Endothelial cell of umbilical vein (primary cell): ENCODE measurements around the gene CNTLN. TPM values are rescaled to one million over a fixed set of nuclear protein-coding genes. Genes with fewer than 3 reads are reported as not detected.

Experiments
- BruUV-seq: library from RNA; stranded (reverse); fragments of 400-500 nt; replicated peaks from 2 replicates; lab custom pipeline; 2021; lab: Mats Ljungman, UMichigan
- CTCF ChIA-PET: fragments of 300-600, 350-600 bp; sonication (Branson Sonifier 250); formaldehyde crosslinking; loops from one replicate; lab custom pipeline; 2021; ENCODE audit warnings: antibody characterized with exemption, inconsistent platforms; lab: Charles Lee
- POLR2A ChIA-PET: fragments of 300-600, 350-600 bp; sonication (Branson Sonifier 250); formaldehyde crosslinking; loops from one replicate; lab custom pipeline; 2021; ENCODE audit warnings: antibody characterized with exemption, inconsistent platforms; lab: Charles Lee
- DNase-seq: peaks from one replicate; pipeline ENCODE4 v3.0.0-alpha.2; 2011; ENCODE audit warnings: low read depth, low spot score
- FAIRE-seq: peaks from 2 replicates; lab custom pipeline; 2011; peaks lifted over from hg19 to GRCh38; lab: Jason Lieb, UNC
- H2AFZ ChIP-seq: 2 replicates; pipeline ENCODE4 v1.6.0; 2012; ENCODE audit warnings: low read depth, low read length, control low read depth, inconsistent platforms
- H3K27ac ChIP-seq: 2 replicates; pipeline ENCODE4 v1.5.1; 2011; ENCODE audit warnings: low read depth, mild to moderate bottlenecking, control low read depth, low read length, moderate library complexity; ENCODE audit not compliant: insufficient read depth
- H3K27me3 ChIP-seq, 2 experiments: 2 replicates each; pipeline versions ENCODE4 v1.6.0 to v1.6.1; 2011; ENCODE audit warnings: low read length in 2 of 2, mixed read lengths in 1 of 2; ENCODE audit not compliant: control insufficient read depth in 2 of 2, insufficient read depth in 2 of 2
- H3K36me3 ChIP-seq, 2 experiments: 2 replicates in 1 of 2; 3 replicates in 1 of 2; pipeline ENCODE4 v1.5.1; 2011; ENCODE audit warnings: low read length in 2 of 2, mild to moderate bottlenecking in 1 of 2, moderate library complexity in 1 of 2; ENCODE audit not compliant: control insufficient read depth in 2 of 2, insufficient read depth in 2 of 2; ENCODE audit errors: extremely low read depth in 1 of 2
- H3K4me1 ChIP-seq: 3 replicates; pipeline ENCODE4 v1.5.1; 2011; ENCODE audit warnings: mild to moderate bottlenecking, low read length; ENCODE audit not compliant: control insufficient read depth, insufficient read depth; ENCODE audit errors: extremely low read depth
- H3K4me2 ChIP-seq: 2 replicates; pipeline ENCODE4 v1.6.1; 2011; ENCODE audit warnings: low read length, control low read depth, mixed read lengths; ENCODE audit not compliant: insufficient read depth
- H3K4me3 ChIP-seq, 3 experiments: fragments of 200-600 bp in 1 of 3; sonication (generic), shearing (Covaris generic) in 1 of 3; replicated peaks in 1 of 3; 2 replicates each; pipeline ENCODE4 v1.5.1; 2011 to 2016; ENCODE audit warnings: control low read depth in 3 of 3, low read length in 3 of 3, mild to moderate bottlenecking in 2 of 3, inconsistent platforms in 1 of 3, low read depth in 1 of 3, moderate library complexity in 1 of 3; ENCODE audit not compliant: insufficient read depth in 1 of 3
- H3K79me2 ChIP-seq: 2 replicates; pipeline ENCODE4 v1.6.0; 2012; ENCODE audit warnings: low read length, inconsistent platforms; ENCODE audit not compliant: control insufficient read depth, insufficient read depth
- H3K9ac ChIP-seq: replicated peaks from 2 replicates; pipeline ENCODE3; 2011; ENCODE audit warnings: low read length, control low read depth; ENCODE audit not compliant: insufficient read depth; ENCODE audit errors: extremely low read depth
- H3K9me1 ChIP-seq: replicated peaks from 3 replicates; pipeline ENCODE4 v1.6.0; 2011; ENCODE audit warnings: mild to moderate bottlenecking, low read length; ENCODE audit not compliant: control insufficient read depth, insufficient read depth; ENCODE audit errors: extremely low read depth
- H3K9me3 ChIP-seq: replicated peaks from 2 replicates; pipeline ENCODE4 v1.5.1; 2012; ENCODE audit warnings: low read length, inconsistent platforms; ENCODE audit not compliant: control insufficient read depth, insufficient read depth
- H4K20me1 ChIP-seq: replicated peaks from 2 replicates; pipeline ENCODE3; 2011; ENCODE audit warnings: mild to moderate bottlenecking, low read length; ENCODE audit not compliant: control insufficient read depth, insufficient read depth; ENCODE audit errors: extremely low read depth
- EZH2 ChIP-seq: IDR thresholded peaks from 2 replicates; pipeline ENCODE4 v1.6.1; 2012; ENCODE audit warnings: borderline replicate concordance, low read depth, mild to moderate bottlenecking, moderate library complexity, low read length, inconsistent platforms; ENCODE audit not compliant: severe bottlenecking
- FOS ChIP-seq: IDR thresholded peaks from 2 replicates; pipeline ENCODE4 v1.6.1; 2011; ENCODE audit warnings: mild to moderate bottlenecking, low read length, moderate library complexity, borderline replicate concordance; ENCODE audit not compliant: insufficient read depth
- GATA2 ChIP-seq: IDR thresholded peaks from 2 replicates; pipeline ENCODE4 v1.7.0; 2011; ENCODE audit warnings: low read depth, mild to moderate bottlenecking, moderate library complexity, mixed read lengths, low read length; ENCODE audit not compliant: insufficient read length, insufficient read depth
- JUN ChIP-seq: IDR thresholded peaks from 2 replicates; pipeline ENCODE4 v1.6.1; 2011; ENCODE audit warnings: borderline replicate concordance, low read depth; ENCODE audit not compliant: insufficient read length, insufficient read depth
- MYC ChIP-seq: IDR thresholded peaks from one replicate; pipeline ENCODE4 v1.6.1; 2011; ENCODE audit warnings: mild to moderate bottlenecking, low read depth, low read length
- POLR2A ChIP-seq: IDR thresholded peaks from 2 replicates; pipeline ENCODE4 v1.6.1; 2012; ENCODE audit warnings: low read depth, mild to moderate bottlenecking, control low read depth, low read length
- POLR2AphosphoS5 ChIP-seq: IDR thresholded peaks from 2 replicates; pipeline ENCODE4 v1.6.1; 2012; ENCODE audit warnings: low read depth, mild to moderate bottlenecking, control low read depth, low read length, moderate library complexity; ENCODE audit not compliant: insufficient read depth
- dilution Hi-C: fragments of 300-500 bp; cut with MboI; formaldehyde crosslinking; loops from one replicate; pipeline ENCODE4 v1.15.0; 2019; ENCODE audit warnings: low sequenced_read_pairs; ENCODE audit not compliant: extremely low pct_ligation_motif_present
- intact Hi-C: fragments of 100-400 bp; cut with micrococcal nuclease; formaldehyde crosslinking; loops from one replicate; pipeline ENCODE4 v1.10.0; 2022
- polyA plus RNA-seq, 4 experiments: library from polyadenylated mRNA; depleted of rRNA in 3 of 4; stranded (reverse) in 3 of 4; unstranded in 1 of 4; fragments of >200 nt; gene quantifications; 2 replicates each; pipeline versions ENCODE4 v1.2.1 to v1.2.3, GENCODE V29; 2011 to 2012; ENCODE audit warnings: missing spikeins in 1 of 4
- total RNA-seq: library from RNA; stranded (reverse); gene quantifications from 2 replicates; pipeline ENCODE4 v1.2.3, GENCODE V29; 2021
- TF ChIP-seq, protein P1 (sequence below), 2 donors: IDR thresholded peaks; 1 replicate in 1 of 2; 2 replicates in 1 of 2; pipeline ENCODE4 v1.5.1; 2011; ENCODE audit warnings: low read length in 2 of 2, mild to moderate bottlenecking in 2 of 2, moderate library complexity in 2 of 2, control low read depth in 1 of 2, inconsistent platforms in 1 of 2, low read depth in 1 of 2; ENCODE audit not compliant: insufficient read depth in 1 of 2; ENCODE audit errors: extremely low read depth in 1 of 2
- TF ChIP-seq, protein P2 (sequence below): IDR thresholded peaks from 2 replicates; pipeline ENCODE4 v1.6.1; 2011; ENCODE audit not compliant: insufficient read depth, insufficient read length

CNTLN gene
- total and polyA plus RNA-seq, 2 donors (not counting 3 experiments of a cell fraction or from before 2014, with no cell fraction given) = 3.5 to 15.8 TPM

- Histone ChIP-seq H3K27ac (no peak overlapping the region), H3K4me1 (no peaks in the 10 kb centered on the region), H4K20me1 (no peaks in the 10 kb centered on the region), H2AFZ (no peak overlapping the region), H3K36me3 (no peaks in the 10 kb centered on the region), H3K4me3 (no peak overlapping the region), H3K27me3 (no peaks in the 10 kb centered on the region), H3K9me3 (no peaks in the 10 kb centered on the region), H3K9me1 (no peaks in the 10 kb centered on the region), H3K4me2 (no peak overlapping the region), H3K79me2 (no peaks in the 10 kb centered on the region), H3K9ac (no peak overlapping the region)
- ChIA-PET POLR2A (interaction anchor here (0.7 kb wide), 1 partner anchor 9 kb away, joined by 4 read pairs; no protein-coding TSS in a partner anchor), CTCF (interaction anchor here (0.7 to 1.0 kb wide), 2 partner anchors 122 to 317 kb away, joined by 3 to 4 read pairs; no protein-coding TSS in a partner anchor)
- intact Hi-C loops = no loop called here
- dilution Hi-C loops = no loop called here
- TF ChIP-seq MYC (no peak), GATA2 (no peak), POLR2A (no peak), JUN (no peak), FOS (no peak), EZH2 (no peak), POLR2AphosphoS5 (no peak)
- TF ChIP-seq, protein P1, sequence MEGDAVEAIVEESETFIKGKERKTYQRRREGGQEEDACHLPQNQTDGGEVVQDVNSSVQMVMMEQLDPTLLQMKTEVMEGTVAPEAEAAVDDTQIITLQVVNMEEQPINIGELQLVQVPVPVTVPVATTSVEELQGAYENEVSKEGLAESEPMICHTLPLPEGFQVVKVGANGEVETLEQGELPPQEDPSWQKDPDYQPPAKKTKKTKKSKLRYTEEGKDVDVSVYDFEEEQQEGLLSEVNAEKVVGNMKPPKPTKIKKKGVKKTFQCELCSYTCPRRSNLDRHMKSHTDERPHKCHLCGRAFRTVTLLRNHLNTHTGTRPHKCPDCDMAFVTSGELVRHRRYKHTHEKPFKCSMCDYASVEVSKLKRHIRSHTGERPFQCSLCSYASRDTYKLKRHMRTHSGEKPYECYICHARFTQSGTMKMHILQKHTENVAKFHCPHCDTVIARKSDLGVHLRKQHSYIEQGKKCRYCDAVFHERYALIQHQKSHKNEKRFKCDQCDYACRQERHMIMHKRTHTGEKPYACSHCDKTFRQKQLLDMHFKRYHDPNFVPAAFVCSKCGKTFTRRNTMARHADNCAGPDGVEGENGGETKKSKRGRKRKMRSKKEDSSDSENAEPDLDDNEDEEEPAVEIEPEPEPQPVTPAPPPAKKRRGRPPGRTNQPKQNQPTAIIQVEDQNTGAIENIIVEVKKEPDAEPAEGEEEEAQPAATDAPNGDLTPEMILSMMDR (IDR thresholded peaks at IDR 0.05; ENCODE audit: extremely low read depth in 1 of 2, insufficient read depth in 1 of 2, low read depth in 1 of 2, low read length in 2 of 2) = no peak
- TF ChIP-seq, protein P2, sequence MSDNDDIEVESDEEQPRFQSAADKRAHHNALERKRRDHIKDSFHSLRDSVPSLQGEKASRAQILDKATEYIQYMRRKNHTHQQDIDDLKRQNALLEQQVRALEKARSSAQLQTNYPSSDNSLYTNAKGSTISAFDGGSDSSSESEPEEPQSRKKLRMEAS = no peak
- DNase-seq (no peak), FAIRE-seq (no peak)
- no TSS peak for BruUV-seq
These were observed 298.7 kb downstream of the CNTLN start for GRCh38 chr9:17433526-17433925.
